Uterus (tissue), 4 donors: ENCODE data around the gene EFCAB12. TPM values are rescaled to one million over a fixed set of nuclear protein-coding genes. Genes with fewer than 3 reads are reported as not detected.

Source experiments
- DNase-seq, 2 donors: peaks; one replicate each; pipeline ENCODE4 v3.0.0-alpha.2; 2019 to 2020
- H3K27ac ChIP-seq, 2 donors: fragments of 200-600 bp; sonication (generic); 1 replicate in 1 of 2; 2 replicates in 1 of 2; pipeline ENCODE4 v1.5.1; 2016 to 2018
- H3K27me3 ChIP-seq, 2 donors: fragments of 200-600 bp; sonication (generic); one replicate each; pipeline ENCODE4 v1.5.1; 2018 to 2019; ENCODE audit warnings: control low read depth in 1 of 2
- H3K36me3 ChIP-seq, 2 donors: fragments of 200-600 bp; sonication (generic); one replicate each; pipeline ENCODE4 v1.5.1; 2019; ENCODE audit warnings: control low read depth in 1 of 2
- H3K4me1 ChIP-seq, 2 donors: fragments of 200-600 bp; sonication (generic); one replicate each; pipeline ENCODE4 v1.5.1; 2018 to 2019; ENCODE audit warnings: control low read depth in 1 of 2
- H3K4me3 ChIP-seq, 2 donors: fragments of 200-600 bp; sonication (generic); 1 replicate in 1 of 2; 2 replicates in 1 of 2; pipeline ENCODE4 v1.5.1; 2018 to 2019; ENCODE audit warnings: mild to moderate bottlenecking in 1 of 2
- H3K9me3 ChIP-seq, 2 donors: fragments of 200-600 bp; sonication (generic); one replicate each; pipeline ENCODE4 v1.5.1; 2019; ENCODE audit warnings: control low read depth in 1 of 2
- CTCF ChIP-seq, 4 experiments: fragments of 200-600 bp in 2 of 4; fragments of 450-650 bp in 2 of 4; sonication (generic) in 2 of 4; IDR thresholded peaks; one replicate each; pipeline ENCODE4 v1.5.1; 2016 to 2019; ENCODE audit warnings: antibody characterized with exemption in 4 of 4, mild to moderate bottlenecking in 2 of 4, moderate library complexity in 1 of 4
- POLR2A ChIP-seq, 2 donors: fragments of 450-650 bp; IDR thresholded peaks; one replicate each; pipeline ENCODE4 v1.6.1; 2016; ENCODE audit warnings: antibody characterized with exemption in 2 of 2, mild to moderate bottlenecking in 1 of 2, moderate library complexity in 1 of 2
- intact Hi-C: fragments of 100-400 bp; cut with DNase I; formaldehyde crosslinking; loops from one replicate; pipeline ENCODE4 v1.15.1; 2023; ENCODE audit warnings: low total_unique reads
- total RNA-seq, 4 donors: library from RNA; depleted of rRNA in 3 of 4; stranded (reverse); fragments of >200 nt in 3 of 4; gene quantifications; one replicate each; pipeline versions ENCODE4 v1.1.0 to v1.2.4, GENCODE V29; 2014 to 2023
- donor health status: DM: yes; HTN: yes; CAD: no.

The EFCAB12 gene
- total RNA-seq, 4 donors from 2014 or later = under 0.01 to 0.76 (median 0.41) TPM; not detected in 1

GRCh38 chr3:129379582-129380358, 48.7 kb downstream of the EFCAB12 start:
- Histone ChIP-seq H3K27ac (no peak overlapping the region), H3K4me3 (no peak overlapping the region), H3K36me3 (no peaks in the 10 kb centered on the region), H3K4me1 (no peaks in the 10 kb centered on the region), H3K27me3 (no peaks in the 10 kb centered on the region), H3K9me3 (no peaks in the 10 kb centered on the region)
- intact Hi-C loops = no loop called here
- no peak for DNase-seq
- no peak for TF ChIP-seq POLR2A (IDR thresholded peaks at IDR 0.05)
- TF ChIP-seq CTCF (IDR thresholded peaks at IDR 0.05) = no peak

DNA sequence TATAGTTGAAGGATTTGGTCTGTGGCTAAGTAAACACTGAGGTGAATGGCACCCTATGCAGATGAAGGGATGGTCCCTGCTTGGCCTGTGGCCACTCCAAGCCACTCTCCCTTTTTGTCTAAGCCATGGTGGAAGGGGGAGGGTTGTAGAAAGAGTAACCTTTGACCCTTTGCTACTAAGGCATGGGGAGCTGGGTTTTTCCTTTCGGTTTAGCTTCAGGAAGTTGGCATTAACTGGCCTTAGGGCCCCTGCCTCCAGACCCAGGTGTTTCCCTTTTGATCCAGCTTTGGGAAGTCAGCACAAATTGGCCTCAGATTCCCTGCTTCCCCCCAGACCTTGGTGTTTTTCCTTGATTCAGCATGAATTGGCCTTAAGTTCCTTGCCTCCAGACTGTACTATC, 49.5 kb downstream of the EFCAB12 start:
- no peak overlapping the region for H3K27ac ChIP-seq
- H3K4me3 ChIP-seq = no peak overlapping the region
- no peaks in the 10 kb centered on the region for H3K9me3 ChIP-seq
- no peaks in the 10 kb centered on the region for H3K36me3 ChIP-seq
- H3K27me3 ChIP-seq = no peaks in the 10 kb centered on the region
- no peaks in the 10 kb centered on the region for H3K4me1 ChIP-seq
- no peak for DNase-seq
- intact Hi-C loops = no loop called here
- TF ChIP-seq POLR2A (IDR thresholded peaks at IDR 0.05) (no peak), CTCF (IDR thresholded peaks at IDR 0.05) (no peak)

- no peaks in the 10 kb centered on the region for H3K4me1 ChIP-seq
- H3K27ac ChIP-seq = no peak overlapping the region
- H3K27me3 ChIP-seq = no peaks in the 10 kb centered on the region
- no peak overlapping the region for H3K4me3 ChIP-seq
- no peaks in the 10 kb centered on the region for H3K9me3 ChIP-seq
- TF ChIP-seq CTCF (IDR thresholded peaks at IDR 0.05) = no peak
- TF ChIP-seq POLR2A (IDR thresholded peaks at IDR 0.05) = no peak
- no peaks in the 10 kb centered on the region for H3K36me3 ChIP-seq
- intact Hi-C loops = no loop called here
- DNase-seq = no peak
Measured at GRCh38 chr3:129377615-129378014, 50.8 kb downstream of the EFCAB12 start.

GRCh38 chr3:129375099-129375498, 53.3 kb downstream of the EFCAB12 start:
- DNase-seq = no peak
- Histone ChIP-seq H3K27ac (no peak overlapping the region), H3K9me3 (no peaks in the 10 kb centered on the region), H3K27me3 (no peaks in the 10 kb centered on the region), H3K4me3 (no peak overlapping the region), H3K36me3 (no peaks in the 10 kb centered on the region), H3K4me1 (no peaks in the 10 kb centered on the region)
- intact Hi-C loops = no loop called here
- TF ChIP-seq CTCF (IDR thresholded peaks at IDR 0.05) (no peak), POLR2A (IDR thresholded peaks at IDR 0.05) (no peak)

DNA sequence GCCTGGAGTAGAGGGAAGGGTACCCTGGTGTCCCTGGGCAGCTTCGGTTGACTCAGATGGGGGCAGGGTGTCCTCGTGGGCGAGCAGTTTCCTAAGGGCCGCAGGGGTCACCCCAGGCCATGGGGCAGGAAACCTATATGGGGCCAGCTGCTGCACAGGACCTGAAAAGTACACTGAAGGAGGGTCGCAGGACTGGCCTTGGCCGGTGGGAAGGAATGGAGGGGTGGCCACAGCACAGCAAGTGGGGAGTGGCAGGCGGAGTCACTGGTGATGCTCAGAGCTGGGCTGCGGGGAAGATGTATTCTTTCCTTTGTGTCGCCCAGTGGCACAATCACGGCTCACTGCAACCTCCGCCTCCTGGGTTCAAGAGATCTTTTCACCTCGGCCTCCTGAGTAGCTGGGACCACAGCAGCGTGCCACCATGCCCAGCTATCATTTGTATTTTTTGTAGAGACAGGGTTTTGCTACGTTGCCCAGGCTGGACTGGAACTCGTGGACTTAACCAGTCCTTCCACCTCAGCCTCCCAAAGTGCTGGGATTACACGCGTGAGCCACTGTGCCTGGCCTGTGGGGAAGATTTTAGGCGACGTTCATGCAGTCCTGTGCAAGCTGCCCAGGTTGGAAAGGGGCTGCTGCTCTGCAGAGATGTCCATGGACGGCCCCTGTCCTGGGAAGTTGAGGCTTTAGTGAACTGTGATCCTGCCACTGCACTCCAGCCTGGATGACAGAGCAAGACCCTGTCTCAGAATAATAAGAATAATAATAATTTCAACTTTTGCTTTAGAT, 57.2 kb downstream of the EFCAB12 start:
- intact Hi-C loops = no loop called here

More for the DNA sequence above, 57.2 kb downstream of the EFCAB12 start:
- no peaks in the 10 kb centered on the region for H3K4me1 ChIP-seq
- no peak overlapping the region for H3K4me3 ChIP-seq
- no peaks in the 10 kb centered on the region for H3K9me3 ChIP-seq
- no peaks in the 10 kb centered on the region for H3K36me3 ChIP-seq
- TF ChIP-seq POLR2A (IDR thresholded peaks at IDR 0.05) = no peak
- H3K27ac ChIP-seq = no peak overlapping the region
- no peaks in the 10 kb centered on the region for H3K27me3 ChIP-seq
- no peak for DNase-seq
